H1 (cell line): ENCODE measurements around the gene ASB4. TPM values are rescaled to one million over a fixed set of nuclear protein-coding genes. Genes with fewer than 3 reads are reported as not detected.

Experiments
- CTCF ChIA-PET: fragments of 300-600 bp; sonication (Branson Sonifier 250); formaldehyde crosslinking; loops from one replicate; lab custom pipeline; 2021; ENCODE audit not compliant: partially characterized antibody; lab: Charles Lee
- POLR2A ChIA-PET: fragments of 300-600 bp; sonication (Branson Sonifier 250); formaldehyde crosslinking; loops from one replicate; lab custom pipeline; 2021; ENCODE audit warnings: inconsistent platforms; ENCODE audit not compliant: partially characterized antibody; lab: Charles Lee
- DNase-seq, 2 experiments: peaks; one replicate each; pipeline versions ENCODE4 v3.0.0 to v3.0.0-alpha.2; 2010 to 2022; ENCODE audit warnings: low spot score in 2 of 2, low read depth in 1 of 2, mixed read lengths in 1 of 2
- FAIRE-seq: peaks from 2 replicates; lab custom pipeline; 2011; peaks lifted over from hg19 to GRCh38; lab: Jason Lieb, UNC
- H2AFZ ChIP-seq: 2 replicates; pipeline ENCODE4 v1.8.1; 2012; ENCODE audit warnings: low read length, inconsistent platforms
- H2AK5ac ChIP-seq: 2 replicates; pipeline ENCODE4 v1.6.1; 2013; ENCODE audit warnings: low read depth, low read length
- H2BK120ac ChIP-seq: replicated peaks from 2 replicates; pipeline ENCODE3; 2013; ENCODE audit warnings: low read depth, low read length, inconsistent platforms
- H2BK12ac ChIP-seq: 2 replicates; pipeline ENCODE4 v1.6.1; 2013; ENCODE audit warnings: low read depth, low read length
- H2BK15ac ChIP-seq: 2 replicates; pipeline ENCODE4 v1.6.1; 2013; ENCODE audit warnings: low read length
- H2BK20ac ChIP-seq: 2 replicates; pipeline ENCODE4 v1.6.1; 2013; ENCODE audit warnings: low read length
- H2BK5ac ChIP-seq: 2 replicates; pipeline ENCODE4 v1.6.1; 2013; ENCODE audit warnings: low read depth, low read length
- H3K14ac ChIP-seq: 2 replicates; pipeline ENCODE4 v1.6.1; 2013; ENCODE audit warnings: inconsistent platforms; ENCODE audit not compliant: insufficient read length
- H3K18ac ChIP-seq: 2 replicates; pipeline ENCODE4 v1.6.1; 2013; ENCODE audit warnings: low read length; ENCODE audit errors: extremely low read depth
- H3K23ac ChIP-seq: 2 replicates; pipeline ENCODE4 v1.6.1; 2013; ENCODE audit warnings: inconsistent platforms; ENCODE audit not compliant: insufficient read length
- H3K23me2 ChIP-seq: 2 replicates; pipeline ENCODE4 v1.6.1; 2013; ENCODE audit warnings: low read depth, low read length
- H3K27ac ChIP-seq: 2 replicates; pipeline ENCODE4 v1.6.1; 2011; ENCODE audit warnings: low read depth, low read length, inconsistent platforms
- H3K27me3 ChIP-seq, 4 experiments: replicated peaks in 1 of 4; 1 replicate in 1 of 4; 2 replicates in 3 of 4; pipeline versions ENCODE4 v1.6.1 to v1.8.1; 2011 to 2013; ENCODE audit warnings: low read length in 3 of 4, mild to moderate bottlenecking in 3 of 4, inconsistent platforms in 2 of 4, mixed read lengths in 2 of 4, moderate library complexity in 1 of 4; ENCODE audit not compliant: control insufficient read depth in 3 of 4, insufficient read depth in 3 of 4; ENCODE audit errors: extremely low read depth in 1 of 4
- H3K36me3 ChIP-seq, 4 experiments: 2 replicates each; pipeline versions ENCODE4 v1.6.1 to v1.8.1; 2011 to 2013; ENCODE audit warnings: mild to moderate bottlenecking in 4 of 4, low read length in 3 of 4, moderate library complexity in 2 of 4, control low read depth in 1 of 4, inconsistent platforms in 1 of 4; ENCODE audit not compliant: insufficient read depth in 4 of 4, control insufficient read depth in 2 of 4
- H3K4ac ChIP-seq: replicated peaks from 2 replicates; pipeline ENCODE3; 2013; ENCODE audit warnings: low read length, low read depth, mixed read lengths, inconsistent platforms; ENCODE audit not compliant: insufficient read length
- H3K4me1 ChIP-seq, 4 experiments: replicated peaks in 1 of 4; 1 replicate in 1 of 4; 2 replicates in 3 of 4; pipeline versions ENCODE4 v1.6.1 to v1.8.1; 2011 to 2013; ENCODE audit warnings: low read length in 3 of 4, inconsistent platforms in 2 of 4, mixed read lengths in 1 of 4; ENCODE audit not compliant: insufficient read depth in 4 of 4, control insufficient read depth in 3 of 4
- H3K4me2 ChIP-seq, 2 experiments: 2 replicates each; pipeline versions ENCODE4 v1.6.1 to v1.8.1; 2011 to 2013; ENCODE audit warnings: low read depth in 2 of 2, low read length in 2 of 2, control low read depth in 1 of 2, inconsistent platforms in 1 of 2, mild to moderate bottlenecking in 1 of 2; ENCODE audit not compliant: insufficient read depth in 1 of 2
- H3K4me3 ChIP-seq, 4 experiments: fragments of 200-600, 300-600 bp in 1 of 4; sonication (generic), shearing (Covaris generic), sonication (Bioruptor Twin) in 1 of 4; 2 replicates each; pipeline versions ENCODE4 v1.5.1 to v1.8.1; 2011 to 2016; ENCODE audit warnings: low read length in 4 of 4, low read depth in 3 of 4, control low read depth in 2 of 4, inconsistent platforms in 2 of 4, mild to moderate bottlenecking in 2 of 4, mixed read lengths in 1 of 4, moderate library complexity in 1 of 4; ENCODE audit not compliant: insufficient read depth in 2 of 4; ENCODE audit errors: extremely low read depth in 1 of 4
- H3K56ac ChIP-seq: replicated peaks from 2 replicates; pipeline ENCODE3; 2013; ENCODE audit warnings: low read depth, mild to moderate bottlenecking, mixed read lengths, low read length, inconsistent platforms; ENCODE audit not compliant: insufficient read length
- H3K79me1 ChIP-seq: 2 replicates; pipeline ENCODE4 v1.6.1; 2013; ENCODE audit warnings: low read depth, low read length, control low read depth
- H3K79me2 ChIP-seq, 2 experiments: 2 replicates each; pipeline versions ENCODE4 v1.6.1 to v1.8.1; 2012 to 2013; ENCODE audit warnings: low read length in 2 of 2, mild to moderate bottlenecking in 2 of 2, inconsistent platforms in 1 of 2; ENCODE audit not compliant: insufficient read depth in 2 of 2, control insufficient read depth in 1 of 2
- H3K9ac ChIP-seq, 4 experiments: replicated peaks in 1 of 4; 1 replicate in 1 of 4; 2 replicates in 3 of 4; pipeline versions ENCODE4 v1.6.1 to v1.8.1; 2011 to 2013; ENCODE audit warnings: low read depth in 3 of 4, low read length in 3 of 4, control low read depth in 2 of 4, mild to moderate bottlenecking in 2 of 4, moderate library complexity in 2 of 4, inconsistent platforms in 1 of 4; ENCODE audit errors: extremely low read depth in 1 of 4
- H3K9me3 ChIP-seq, 2 experiments: 2 replicates each; pipeline versions ENCODE4 v1.6.1 to v1.8.1; 2012 to 2013; ENCODE audit warnings: mild to moderate bottlenecking in 2 of 2, moderate library complexity in 2 of 2, control low read depth in 1 of 2, inconsistent platforms in 1 of 2, low read depth in 1 of 2, low read length in 1 of 2, mixed read lengths in 1 of 2; ENCODE audit not compliant: insufficient read depth in 2 of 2
- H4K20me1 ChIP-seq, 2 experiments: replicated peaks in 1 of 2; 2 replicates each; pipeline versions ENCODE3 to v1.8.1; 2011 to 2013; ENCODE audit warnings: inconsistent platforms in 2 of 2, low read length in 2 of 2, mild to moderate bottlenecking in 1 of 2; ENCODE audit not compliant: insufficient read depth in 2 of 2, control insufficient read depth in 1 of 2
- H4K5ac ChIP-seq: 2 replicates; pipeline ENCODE4 v1.6.1; 2013; ENCODE audit warnings: low read length, low read depth, mixed read lengths, inconsistent platforms; ENCODE audit not compliant: insufficient read length
- H4K8ac ChIP-seq: 2 replicates; pipeline ENCODE4 v1.8.0; 2013; ENCODE audit warnings: mild to moderate bottlenecking, moderate library complexity, low read length, inconsistent platforms; ENCODE audit not compliant: insufficient read depth; ENCODE audit errors: extremely low read depth
- H4K91ac ChIP-seq: replicated peaks from 2 replicates; pipeline ENCODE3; 2013; ENCODE audit warnings: low read length, mixed read lengths, inconsistent platforms; ENCODE audit not compliant: insufficient read length
- CHD1 ChIP-seq: IDR thresholded peaks from 2 replicates; pipeline ENCODE4 v1.6.1; 2012; ENCODE audit warnings: low read depth, low read length, improper control_type of control experiment
- EP300 ChIP-seq, 2 experiments: IDR thresholded peaks; 1 replicate in 1 of 2; 2 replicates in 1 of 2; pipeline ENCODE4 v1.6.1; 2011 to 2012; ENCODE audit warnings: low read depth in 2 of 2, low read length in 2 of 2, mild to moderate bottlenecking in 2 of 2, borderline replicate concordance in 1 of 2, inconsistent platforms in 1 of 2, moderate library complexity in 1 of 2
- FOSL1 ChIP-seq: IDR thresholded peaks from 2 replicates; pipeline ENCODE4 v1.6.1; 2011; ENCODE audit warnings: mild to moderate bottlenecking, low read depth, low read length, moderate library complexity; ENCODE audit not compliant: insufficient read depth
- GABPA ChIP-seq: IDR thresholded peaks from 2 replicates; pipeline ENCODE4 v1.6.1; 2011; ENCODE audit warnings: mild to moderate bottlenecking, low read length, moderate library complexity, borderline replicate concordance; ENCODE audit not compliant: insufficient read depth
- HDAC2 ChIP-seq, 2 experiments: fragments of 300-600 bp in 1 of 2; sonication (generic) in 1 of 2; IDR thresholded peaks; 2 replicates each; pipeline ENCODE4 v1.6.1; 2011 to 2012; ENCODE audit warnings: low read depth in 2 of 2, low read length in 2 of 2, mild to moderate bottlenecking in 2 of 2, moderate library complexity in 2 of 2, borderline replicate concordance in 1 of 2, inconsistent platforms in 1 of 2
- RNF2 ChIP-seq: fragments of 200-900, 300-1000 bp; sonication (generic); IDR thresholded peaks from 2 replicates; pipeline ENCODE4 v1.7.1; 2016; ENCODE audit warnings: borderline replicate concordance, low read depth, mild to moderate bottlenecking, antibody characterized with exemption, low read length; ENCODE audit not compliant: poor library complexity, severe bottlenecking; ENCODE audit errors: missing control alignments
- SIX5 ChIP-seq: IDR thresholded peaks from 2 replicates; pipeline ENCODE4 v1.6.1; 2011; ENCODE audit warnings: mild to moderate bottlenecking, low read depth, low read length
- SRF ChIP-seq: IDR thresholded peaks from 2 replicates; pipeline ENCODE4 v1.6.1; 2011; ENCODE audit warnings: mild to moderate bottlenecking, low read depth, low read length, moderate library complexity
- TAF7 ChIP-seq: optimal IDR thresholded peaks from 2 replicates; pipeline ENCODE3; 2011; ENCODE audit warnings: low read depth, mild to moderate bottlenecking, inconsistent platforms, low read length, moderate library complexity, borderline replicate concordance
- whole genome bisulfite sequencing, 2 experiments: shearing (Covaris generic) in 1 of 2; methylation state at CpG; one replicate each; pipeline versions ENCODE4 v1.1.6 to v1.1.7; 2013 to 2015; ENCODE audit warnings: low lambda C conversion rate in 2 of 2, mixed read lengths in 2 of 2, inconsistent platforms in 1 of 2, low coverage in 1 of 2, missing lambda C conversion rate in 1 of 2; ENCODE audit not compliant: insufficient replicate concordance in 2 of 2, insufficient coverage in 1 of 2, insufficient read length in 1 of 2; ENCODE audit errors: extremely low coverage in 1 of 2, missing lambda C conversion rate in 1 of 2; 5-methylcytosine and 5-hydroxymethylcytosine counted together
- polyA plus RNA-seq, 7 experiments: library from polyadenylated mRNA; depleted of rRNA in 3 of 7; stranded (reverse) in 5 of 7; unstranded in 2 of 7; fragments of >200 nt in 5 of 7; fragments of 200-250 nt in 2 of 7; gene quantifications; 1 replicate in 5 of 7; 2 replicates in 1 of 7; 4 replicates in 1 of 7; pipeline versions ENCODE4 v1.2.1 to v1.2.3, GENCODE V29; 2011 to 2013; ENCODE audit warnings: missing spikeins in 2 of 7, mixed read lengths in 2 of 7
- total RNA-seq: library from RNA; stranded (reverse); fragmentation: NEBNext Ultra II Directional; extraction: Animal tissue kit (Norgen Biotek cat#: 25700); gene quantifications from 2 replicates; pipeline ENCODE4 v1.2.1, GENCODE V29; 2021
- TF ChIP-seq, protein P1 (sequence below), 3 experiments: IDR thresholded peaks; 1 replicate in 2 of 3; 2 replicates in 1 of 3; pipeline versions ENCODE4 v1.5.1 to v1.6.1; 2011; ENCODE audit warnings: low read length in 3 of 3, mild to moderate bottlenecking in 3 of 3, inconsistent platforms in 2 of 3, low read depth in 1 of 3, moderate library complexity in 1 of 3; ENCODE audit not compliant: insufficient read depth in 1 of 3; ENCODE audit errors: control extremely low read depth in 1 of 3

Gene ASB4
- total and polyA plus RNA-seq, 2 of the 8 experiments (the other 6 are each of a cell fraction or from before 2014, with no cell fraction given): not detected

DNA sequence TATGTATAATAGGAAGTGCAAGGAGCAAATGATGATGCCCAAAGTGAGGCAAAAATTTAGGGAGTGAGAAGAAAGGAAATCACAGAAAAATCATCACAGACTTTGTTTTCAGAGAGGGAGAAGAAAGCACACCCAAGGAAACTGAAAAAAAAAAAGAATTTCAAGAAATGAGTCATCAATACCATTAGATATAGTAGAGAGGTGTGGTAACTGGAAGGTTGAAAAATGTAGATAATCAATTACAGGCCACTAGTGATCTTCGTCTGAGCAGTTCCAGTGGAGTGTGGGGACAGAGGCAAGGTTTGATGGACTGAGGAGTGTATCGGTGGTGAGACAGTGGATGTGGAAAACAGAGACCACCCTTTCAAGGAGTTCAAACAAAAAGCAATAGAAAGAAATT lies 31.7 kb downstream of the ASB4 start:
- no peak overlapping the region for H2AK5ac ChIP-seq
- no peak overlapping the region for H3K56ac ChIP-seq
- H3K79me2 ChIP-seq: no peaks in the 10 kb centered on the region
- H2BK12ac ChIP-seq: no peak overlapping the region
- no peak overlapping the region for H4K5ac ChIP-seq
- no peak overlapping the region for H3K18ac ChIP-seq
- no peak overlapping the region for H2BK120ac ChIP-seq
- H2BK15ac ChIP-seq: no peak overlapping the region
- no peaks in the 10 kb centered on the region for H3K9me3 ChIP-seq
- no peak overlapping the region for H2BK20ac ChIP-seq
- H3K36me3 ChIP-seq: no peaks in the 10 kb centered on the region
- no peak overlapping the region for H4K91ac ChIP-seq
- POLR2A ChIA-PET: no interaction called here
- H3K14ac ChIP-seq: no peak overlapping the region
- no peaks in the 10 kb centered on the region for H4K20me1 ChIP-seq
- no peak overlapping the region for H3K4me2 ChIP-seq
- WGBS, 2 experiments: 91% methylated on average over 2 of the region's 2 CpGs; no CpG with 5 or more reads in 1 of the 2 experiments
- no peaks in the 10 kb centered on the region for H3K27me3 ChIP-seq
- H3K9ac ChIP-seq: no peak overlapping the region
- no peak overlapping the region for H3K4me3 ChIP-seq
- H3K23me2 ChIP-seq: no peaks in the 10 kb centered on the region; the same call in 1 of the 2 replicates
- no peak overlapping the region for H3K27ac ChIP-seq
- no peak overlapping the region for H4K8ac ChIP-seq
- no peaks in the 10 kb centered on the region for H3K4me1 ChIP-seq
- H2AFZ ChIP-seq: no peak overlapping the region
- CTCF ChIA-PET: interaction anchor here (1.0 to 11.9 kb wide), 5 partner anchors 9 to 172 kb away, joined by 3 to 256 read pairs (median 4); no protein-coding TSS in a partner anchor
- H3K23ac ChIP-seq: no peak overlapping the region
- FAIRE-seq (no peak), DNase-seq (no peak)
- no peaks in the 10 kb centered on the region for H3K79me1 ChIP-seq
- H3K4ac ChIP-seq: no peak overlapping the region
- no peak overlapping the region for H2BK5ac ChIP-seq
- TF ChIP-seq GABPA: no peak
- no peak for TF ChIP-seq EP300 (IDR thresholded peaks at IDR 0.05; ENCODE audit: borderline replicate concordance in 1 of 2, low read depth in 2 of 2, low read length in 2 of 2)
- no peak for TF ChIP-seq SRF
- TF ChIP-seq SIX5: no peak
- no peak for TF ChIP-seq HDAC2 (IDR thresholded peaks at IDR 0.05; ENCODE audit: borderline replicate concordance in 1 of 2, low read depth in 2 of 2, low read length in 2 of 2)
- TF ChIP-seq, protein P1, sequence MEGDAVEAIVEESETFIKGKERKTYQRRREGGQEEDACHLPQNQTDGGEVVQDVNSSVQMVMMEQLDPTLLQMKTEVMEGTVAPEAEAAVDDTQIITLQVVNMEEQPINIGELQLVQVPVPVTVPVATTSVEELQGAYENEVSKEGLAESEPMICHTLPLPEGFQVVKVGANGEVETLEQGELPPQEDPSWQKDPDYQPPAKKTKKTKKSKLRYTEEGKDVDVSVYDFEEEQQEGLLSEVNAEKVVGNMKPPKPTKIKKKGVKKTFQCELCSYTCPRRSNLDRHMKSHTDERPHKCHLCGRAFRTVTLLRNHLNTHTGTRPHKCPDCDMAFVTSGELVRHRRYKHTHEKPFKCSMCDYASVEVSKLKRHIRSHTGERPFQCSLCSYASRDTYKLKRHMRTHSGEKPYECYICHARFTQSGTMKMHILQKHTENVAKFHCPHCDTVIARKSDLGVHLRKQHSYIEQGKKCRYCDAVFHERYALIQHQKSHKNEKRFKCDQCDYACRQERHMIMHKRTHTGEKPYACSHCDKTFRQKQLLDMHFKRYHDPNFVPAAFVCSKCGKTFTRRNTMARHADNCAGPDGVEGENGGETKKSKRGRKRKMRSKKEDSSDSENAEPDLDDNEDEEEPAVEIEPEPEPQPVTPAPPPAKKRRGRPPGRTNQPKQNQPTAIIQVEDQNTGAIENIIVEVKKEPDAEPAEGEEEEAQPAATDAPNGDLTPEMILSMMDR (IDR thresholded peaks at IDR 0.05; ENCODE audit: control extremely low read depth in 1 of 3, insufficient read depth in 1 of 3, low read depth in 1 of 3, low read length in 3 of 3): no peak
- no peak for TF ChIP-seq RNF2
- no peak for TF ChIP-seq FOSL1
- TF ChIP-seq CHD1: no peak
- TF ChIP-seq TAF7: no peak
